Hepatocyte (in vitro differentiated cells): ENCODE data around the gene TRMT1. TPM values are rescaled to one million over a fixed set of nuclear protein-coding genes. Genes with fewer than 3 reads are reported as not detected.
A peak's percentile ranks its signal among the peaks of the same experiment; 100 is the strongest.

Experiments used
- DNase-seq: peaks from one replicate; pipeline ENCODE4 v3.0.0-alpha.2; 2016; ENCODE audit warnings: low spot score
- H2AFZ ChIP-seq: fragments of 200-600 bp; sonication (generic); 2 replicates; pipeline ENCODE4 v1.6.0; 2016; ENCODE audit warnings: antibody characterized with exemption, mild to moderate bottlenecking
- H3K27ac ChIP-seq: fragments of 200-600 bp; sonication (generic); 2 replicates; pipeline ENCODE4 v1.5.1; 2016; ENCODE audit warnings: mild to moderate bottlenecking
- H3K27me3 ChIP-seq: fragments of 200-600 bp; sonication (generic); 2 replicates; pipeline ENCODE4 v1.6.1; 2016
- H3K36me3 ChIP-seq: fragments of 200-600 bp; sonication (generic); replicated peaks from 2 replicates; pipeline ENCODE4 v1.5.1; 2016; ENCODE audit warnings: low read depth; ENCODE audit not compliant: insufficient read depth
- H3K4me1 ChIP-seq: fragments of 200-600 bp; sonication (generic); 2 replicates; pipeline ENCODE4 v1.5.1; 2016; ENCODE audit warnings: mild to moderate bottlenecking, moderate library complexity; ENCODE audit not compliant: insufficient read depth
- H3K4me2 ChIP-seq: fragments of 200-600 bp; sonication (generic); 2 replicates; pipeline ENCODE4 v1.6.0; 2016
- H3K4me3 ChIP-seq: fragments of 200-600 bp; sonication (generic); 2 replicates; pipeline ENCODE4 v1.5.1; 2016; ENCODE audit warnings: mild to moderate bottlenecking
- H3K79me2 ChIP-seq: fragments of 200-600 bp; sonication (generic); 2 replicates; pipeline ENCODE4 v1.6.0; 2017; ENCODE audit warnings: mild to moderate bottlenecking
- H3K9me2 ChIP-seq: fragments of 200-600 bp; sonication (generic); replicated peaks from 2 replicates; pipeline ENCODE4 v1.6.0; 2017; ENCODE audit warnings: mild to moderate bottlenecking; ENCODE audit not compliant: insufficient read depth
- H3K9me3 ChIP-seq: fragments of 200-600 bp; sonication (generic); 2 replicates; pipeline ENCODE4 v1.5.1; 2016; ENCODE audit warnings: low read depth, mild to moderate bottlenecking
- H4K20me1 ChIP-seq: fragments of 200-600 bp; sonication (generic); 2 replicates; pipeline ENCODE4 v1.6.0; 2016; ENCODE audit warnings: mild to moderate bottlenecking; ENCODE audit not compliant: insufficient read depth, poor library complexity, severe bottlenecking
- CTCF ChIP-seq: fragments of 200-600 bp; sonication (generic); IDR thresholded peaks from 2 replicates; pipeline ENCODE4 v1.5.1; 2016; ENCODE audit warnings: antibody characterized with exemption, mild to moderate bottlenecking; ENCODE audit not compliant: poor library complexity
- EZH2 ChIP-seq: fragments of 200-600 bp; sonication (generic); IDR thresholded peaks from 2 replicates; pipeline ENCODE4 v1.6.1; 2016; ENCODE audit warnings: antibody characterized with exemption, mild to moderate bottlenecking, borderline replicate concordance
- EZH2phosphoT487 ChIP-seq: fragments of 200-600 bp; sonication (generic); IDR thresholded peaks from one replicate; pipeline ENCODE4 v1.6.1; 2018; ENCODE audit warnings: antibody characterized with exemption, mild to moderate bottlenecking, low read depth, moderate library complexity; ENCODE audit not compliant: unreplicated experiment, severe bottlenecking
- WGBS: methylation state at CpG from one replicate; pipeline ENCODE4 v1.1.6; 2016; ENCODE audit warnings: low lambda C conversion rate; ENCODE audit errors: missing lambda C conversion rate; 5-methylcytosine and 5-hydroxymethylcytosine counted together
- polyA plus RNA-seq: library from polyadenylated mRNA; unstranded; fragments of >200 nt; fragmentation: Nextera tagmentation; extraction: Ambion mirVana; gene quantifications from 2 replicates; pipeline ENCODE4 v1.2.1, GENCODE V29; 2016
- total RNA-seq: library from RNA; depleted of rRNA; stranded (reverse); fragments of >200 nt; gene quantifications from 2 replicates; pipeline ENCODE4 v1.2.3, GENCODE V29; 2014

Gene TRMT1
- total and polyA plus RNA-seq, 2 experiments from 2014 or later = 31.2 to 33.4 TPM

- Histone ChIP-seq H3K4me1 (peaks cover 12% of the 10 kb centered on the region), H3K27ac (no peak overlapping the region), H2AFZ (no peak overlapping the region), H3K9me3 (no peaks in the 10 kb centered on the region), H3K4me3 (no peak overlapping the region), H4K20me1 (no peaks in the 10 kb centered on the region), H3K79me2 (no peaks in the 10 kb centered on the region), H3K27me3 (peaks cover 11% of the 10 kb centered on the region), H3K9me2 (no peaks in the 10 kb centered on the region), H3K4me2 (no peak overlapping the region), H3K36me3 (no peaks in the 10 kb centered on the region)
- TF ChIP-seq CTCF (peak; percentile 35), EZH2 (no peak)
- WGBS = 68% methylated on average over 24 of the region's 33 CpGs
- DNase-seq = no peak
These were observed 12.1 kb downstream of the TRMT1 start for GRCh38 chr19:13104360-13104847.

- no peaks in the 10 kb centered on the region for H3K9me2 ChIP-seq
- H3K27ac ChIP-seq = no peak overlapping the region
- H3K36me3 ChIP-seq = no peaks in the 10 kb centered on the region
- H3K4me2 ChIP-seq = no peak overlapping the region
- no peak overlapping the region for H3K4me3 ChIP-seq
- WGBS = 94% methylated on average over 13 of the region's 13 CpGs
- H3K79me2 ChIP-seq = no peaks in the 10 kb centered on the region
- DNase-seq = no peak
- H3K4me1 ChIP-seq = peaks cover 16% of the 10 kb centered on the region
- H3K9me3 ChIP-seq = no peaks in the 10 kb centered on the region
- H2AFZ ChIP-seq = no peak overlapping the region
- TF ChIP-seq EZH2 = no peak
- TF ChIP-seq EZH2phosphoT487 = no peak
- TF ChIP-seq CTCF = no peak
- H3K27me3 ChIP-seq = peaks cover 17% of the 10 kb centered on the region
- H4K20me1 ChIP-seq = no peaks in the 10 kb centered on the region
These were observed 12.8 kb downstream of the TRMT1 start for GRCh38 chr19:13103581-13104359.

- WGBS = 10% methylated on average over 29 of the region's 47 CpGs
- TF ChIP-seq EZH2phosphoT487 = no peak
- TF ChIP-seq CTCF = no peak
- TF ChIP-seq EZH2 = no peak
- peaks cover 4% of the 10 kb centered on the region for H4K20me1 ChIP-seq
- peaks cover 24% of the 10 kb centered on the region for H3K27me3 ChIP-seq
- no peaks in the 10 kb centered on the region for H3K9me3 ChIP-seq
- H3K27ac ChIP-seq = no peak within 1 kb of the TSS
- no peaks in the 10 kb centered on the region for H3K79me2 ChIP-seq
- DNase-seq = peak; percentile 82
- H3K4me3 ChIP-seq = no peak within 1 kb of the TSS
- no peak within 1 kb of the TSS for H2AFZ ChIP-seq
- H3K9me2 ChIP-seq = no peaks in the 10 kb centered on the region
- H3K4me1 ChIP-seq = peaks cover 24% of the 10 kb centered on the region
- peak within 1 kb of the TSS; percentile 80 for H3K4me2 ChIP-seq
- no peaks in the 10 kb centered on the region for H3K36me3 ChIP-seq
These were observed 13.6 kb downstream of the TRMT1 start, which contains the start of gene LYL1 for GRCh38 chr19:13102666-13103580. Gene LYL1 (minus strand): TSS chr19:13102858. CDS start chr19:13101171, 1,687 bp downstream.
